ENCODE data around the gene TBC1D21. TPM values are rescaled to one million over a fixed set of nuclear protein-coding genes. Genes with fewer than 3 reads are reported as not detected.
A peak's percentile ranks its signal among the peaks of the same experiment; 100 is the strongest.

The TBC1D21 gene
- total RNA-seq, 1 experiment from 2014 or later, result not detected

DNA sequence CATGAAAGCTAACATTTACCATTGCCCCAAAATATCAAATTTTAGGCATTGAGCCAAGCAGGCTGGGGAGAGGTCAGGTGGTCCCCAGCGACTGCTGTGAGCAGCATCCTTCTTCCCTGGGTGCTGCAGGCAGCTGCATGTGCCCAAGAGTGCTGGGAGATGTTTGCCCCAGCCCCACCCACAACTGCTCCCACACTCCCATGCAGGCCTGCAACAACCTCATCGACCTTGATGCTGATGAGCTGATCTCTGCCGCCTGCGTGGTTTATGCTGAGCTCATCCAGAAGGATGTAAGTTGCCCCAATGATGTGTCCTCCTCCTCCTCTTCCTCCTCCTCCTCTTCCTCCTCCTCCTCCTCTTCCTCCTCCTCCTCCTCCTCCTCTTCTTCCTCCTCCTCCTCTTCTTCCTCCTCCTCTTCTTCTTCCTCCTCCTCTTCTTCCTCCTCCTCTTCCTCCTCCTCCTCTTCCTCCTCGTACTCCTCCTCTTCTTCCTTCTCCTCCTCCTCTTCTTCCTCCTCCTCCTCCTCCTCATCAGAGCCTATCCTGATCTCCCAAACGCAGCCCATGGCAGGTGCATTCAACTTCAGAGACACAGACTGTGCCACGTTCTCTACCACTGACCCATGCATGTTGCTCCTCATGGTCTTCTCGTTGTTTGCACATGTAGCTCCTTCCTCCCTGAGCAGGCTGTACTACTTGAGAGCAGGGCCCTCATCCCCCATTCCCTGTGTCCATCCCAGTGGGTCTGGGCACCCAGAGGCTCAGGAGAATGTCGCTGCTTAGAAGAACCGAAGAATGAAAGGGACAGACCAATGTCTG is 15.1 kb downstream of the TBC1D21 start:
- no peak for DNase-seq (ENCODE audit: low read depth)

DNA sequence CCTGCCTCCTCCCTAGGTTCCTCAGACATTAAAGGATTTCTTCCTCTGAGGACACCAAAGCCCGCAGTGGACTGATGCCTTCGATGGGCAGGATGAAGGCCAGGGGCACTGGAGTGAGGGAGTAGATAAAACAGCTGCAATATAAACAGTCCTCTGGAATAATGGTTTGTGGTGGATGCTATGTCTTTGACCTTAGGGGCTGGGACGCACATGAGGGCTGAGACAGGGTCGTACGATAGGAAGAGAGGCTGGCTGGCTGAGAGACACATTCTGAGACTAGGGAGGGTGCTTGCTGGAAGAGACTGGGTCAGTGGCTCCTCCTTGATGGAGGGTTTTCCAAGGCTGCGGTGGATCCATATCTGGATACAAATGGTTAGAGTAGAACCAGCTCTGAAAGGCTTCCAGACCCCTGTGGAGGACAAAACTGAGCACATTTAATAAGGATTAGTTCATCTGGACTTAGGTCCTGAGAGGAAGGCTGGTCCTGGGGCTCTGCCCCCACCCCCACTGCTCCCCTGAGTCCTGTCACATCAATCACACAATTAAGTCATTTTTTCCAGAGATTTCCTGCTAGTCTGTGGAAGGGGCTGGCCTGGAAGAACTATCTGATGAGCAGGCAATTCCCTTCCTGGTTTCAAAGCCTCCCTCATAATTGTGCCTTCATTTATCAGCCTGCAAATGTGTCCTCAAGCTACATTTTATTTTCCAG is 15.8 kb downstream of the TBC1D21 start:
- no peak for DNase-seq (ENCODE audit: low read depth)

DNA sequence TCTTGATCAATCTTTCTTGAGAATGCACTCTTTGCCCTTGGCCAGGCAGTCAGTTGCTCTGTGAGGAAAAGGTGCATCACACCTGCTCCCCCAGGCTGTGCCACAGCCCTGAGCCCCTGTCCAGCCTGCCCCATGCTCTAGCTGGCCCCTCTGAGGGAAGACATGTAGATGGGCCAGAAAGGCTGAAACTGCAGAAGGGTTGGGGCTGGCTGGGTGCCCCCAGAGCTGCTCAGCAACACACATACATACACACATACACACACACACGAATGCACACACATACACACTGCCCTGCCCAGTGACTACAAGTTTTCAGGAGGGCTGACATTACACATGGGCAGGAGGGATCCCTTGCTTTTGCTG is 16.4 kb downstream of the TBC1D21 start:
- DNase-seq (ENCODE audit: low read depth), result no peak

- DNase-seq (ENCODE audit: low read depth), result no peak
Measured at GRCh38 chr15:73891328-73892315, 18.3 kb downstream of the TBC1D21 start.

GRCh38 chr15:73892446-73893226 is 19.3 kb downstream of the TBC1D21 start:
- DNase-seq (ENCODE audit: low read depth), result no peak

GRCh38 chr15:73894133-73894814 is 20.9 kb downstream of the TBC1D21 start:
- DNase-seq (ENCODE audit: low read depth), result no peak

DNA sequence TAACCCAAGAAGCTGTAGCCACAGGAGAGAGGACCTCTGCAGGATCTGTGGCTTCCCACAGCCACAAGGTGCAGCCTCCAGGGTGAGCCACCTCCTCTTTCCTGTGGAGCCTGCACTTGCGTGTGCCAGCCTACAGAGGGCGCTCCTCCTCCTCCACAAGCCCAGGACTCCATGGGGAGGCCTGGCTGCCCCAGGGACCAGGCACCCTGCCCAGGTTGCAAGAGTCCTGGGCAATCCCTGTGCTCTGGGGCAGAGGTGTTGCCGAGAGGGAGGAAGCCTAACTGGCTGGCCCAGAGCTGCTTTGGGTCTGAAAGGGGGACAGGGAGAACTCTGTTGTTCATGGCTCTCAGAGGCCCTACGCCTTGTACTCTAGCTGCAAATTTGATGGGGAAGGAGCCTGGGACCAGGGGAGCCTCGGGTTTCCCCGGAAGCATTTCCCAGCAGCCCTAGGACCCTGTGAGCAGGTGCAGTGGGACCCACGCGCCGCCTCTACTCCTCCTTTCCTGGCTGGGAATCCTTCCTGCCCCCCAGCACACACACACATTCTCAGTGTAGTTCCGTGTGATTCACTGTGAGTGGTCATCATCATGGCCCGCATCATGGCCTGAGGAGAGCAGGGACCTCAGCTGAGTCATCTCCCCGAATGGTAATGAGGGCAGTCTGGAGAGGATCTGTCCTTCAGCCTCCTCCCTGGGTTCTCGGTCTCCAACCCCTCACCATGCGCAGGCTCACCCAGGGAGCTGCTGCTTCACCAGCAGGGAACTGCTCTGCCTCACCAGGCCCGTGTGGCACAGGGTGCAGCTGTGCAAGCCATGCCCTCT is 24.3 kb downstream of the TBC1D21 start:
- DNase-seq (ENCODE audit: low read depth), result peak; percentile 91

DNA sequence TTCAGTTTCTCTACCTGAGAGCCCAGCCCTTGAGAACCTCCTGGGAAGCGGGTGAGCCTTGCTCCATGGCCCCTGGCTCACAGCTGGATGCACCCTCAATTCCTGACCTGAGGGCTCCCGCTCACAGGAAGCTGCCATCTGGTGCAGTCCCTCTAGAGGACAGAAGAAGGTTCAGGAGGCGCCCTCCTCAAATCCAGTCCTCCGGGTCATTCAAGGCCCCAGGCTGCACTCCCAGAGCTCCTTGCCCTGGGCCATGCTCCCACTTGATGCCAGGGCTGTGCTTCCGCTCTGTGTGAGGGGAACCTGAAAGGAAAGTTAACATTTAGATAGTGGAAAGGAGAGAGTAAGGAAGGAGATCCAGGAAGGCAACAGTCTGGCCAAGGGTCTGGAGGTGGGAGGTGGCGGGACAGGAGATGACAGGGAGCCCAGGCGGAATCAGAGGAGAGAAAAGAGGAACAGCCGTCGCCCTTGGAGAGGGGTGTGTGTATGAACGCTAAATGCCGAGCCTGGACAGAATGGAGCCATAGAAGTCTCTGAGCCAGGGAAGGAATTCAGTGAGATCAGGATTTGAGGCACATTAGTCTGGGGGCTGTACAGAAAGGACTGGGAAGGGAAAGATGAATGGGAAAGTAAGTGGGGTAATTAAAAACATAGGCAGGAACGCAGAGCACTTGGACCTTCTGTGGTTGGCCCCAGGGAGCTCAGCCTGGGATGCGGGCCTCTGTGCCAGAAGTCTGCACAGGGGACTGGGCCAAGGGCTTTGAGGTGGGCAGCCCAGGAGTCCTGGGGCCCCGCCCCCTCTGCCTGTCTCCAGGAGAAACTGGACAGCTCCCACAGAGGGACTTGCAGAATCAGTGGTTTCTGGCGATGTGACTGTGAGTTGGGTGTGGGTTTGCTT is 26.1 kb downstream of the TBC1D21 start:
- DNase-seq (ENCODE audit: low read depth), result no peak

- DNase-seq (ENCODE audit: low read depth), result peak; percentile 55
Measured at GRCh38 chr15:73900095-73900712, 26.8 kb downstream of the TBC1D21 start.

DNA sequence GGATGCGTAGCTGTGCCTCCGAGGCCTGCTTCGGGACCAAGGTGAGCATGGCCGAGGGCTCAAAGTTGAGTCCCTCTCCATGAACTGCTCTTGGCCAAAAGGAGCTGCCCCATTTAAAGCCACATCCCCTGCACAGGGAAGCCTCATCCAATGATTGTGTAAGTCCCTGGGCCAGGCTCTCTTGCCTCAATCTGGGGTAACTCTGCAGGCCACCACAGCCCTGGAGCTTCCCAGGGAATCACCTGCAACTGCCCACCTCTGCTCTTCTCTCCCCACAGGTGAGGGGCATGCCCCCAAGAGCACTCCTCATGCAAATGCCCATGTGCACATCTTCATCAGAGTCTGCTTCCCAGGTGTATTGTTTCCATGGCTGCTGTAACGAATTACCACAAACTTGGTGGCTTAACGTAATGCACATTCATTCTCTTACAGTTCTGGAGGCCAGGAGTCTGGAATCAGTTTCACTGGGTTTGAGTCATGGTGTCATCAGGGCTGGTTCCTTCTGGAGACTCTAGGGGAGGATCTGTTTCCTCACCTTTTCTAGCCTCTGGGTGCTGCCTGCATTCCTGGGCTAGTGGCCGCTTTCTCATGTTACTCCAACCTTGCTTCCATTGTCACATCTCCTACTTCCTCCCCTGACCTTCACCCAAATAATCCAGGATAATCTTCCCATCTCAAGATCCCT is 27.9 kb downstream of the TBC1D21 start:
- DNase-seq (ENCODE audit: low read depth), result no peak

- no peak for DNase-seq (ENCODE audit: low read depth)
Measured at GRCh38 chr15:73902121-73903020, 29.0 kb downstream of the TBC1D21 start.

- no peak for DNase-seq (ENCODE audit: low read depth)
Measured at GRCh38 chr15:73904026-73904815, 30.9 kb downstream of the TBC1D21 start.

DNA sequence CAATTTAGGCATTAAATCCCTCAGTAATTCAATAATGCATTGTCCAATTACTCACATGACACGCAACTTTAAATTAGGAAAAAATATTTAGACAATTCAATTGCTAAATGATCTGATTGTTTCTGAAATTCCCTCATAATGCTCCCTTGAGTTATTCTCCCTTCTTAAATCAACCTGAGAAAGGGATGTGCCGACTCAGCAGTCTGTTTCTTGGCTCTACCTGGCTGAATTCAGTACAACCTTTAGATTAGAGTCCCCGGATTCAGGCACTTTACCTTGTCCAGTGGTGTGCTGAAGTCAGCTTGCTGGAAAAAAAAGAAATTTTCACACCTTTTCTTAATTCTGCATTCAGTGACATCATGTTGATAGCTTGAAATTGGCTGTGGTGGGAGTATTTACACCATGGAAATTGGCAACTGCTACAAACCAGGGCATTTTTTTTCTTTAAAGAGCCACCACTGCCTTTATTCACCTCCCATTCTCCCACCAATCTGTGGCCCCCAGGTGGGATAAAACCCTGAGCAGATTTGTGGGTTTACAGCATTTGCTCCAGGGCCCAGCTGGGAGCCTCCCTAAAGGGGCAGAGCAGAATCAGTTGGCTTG is 32.0 kb downstream of the TBC1D21 start:
- DNase-seq (ENCODE audit: low read depth), result no peak

DNA sequence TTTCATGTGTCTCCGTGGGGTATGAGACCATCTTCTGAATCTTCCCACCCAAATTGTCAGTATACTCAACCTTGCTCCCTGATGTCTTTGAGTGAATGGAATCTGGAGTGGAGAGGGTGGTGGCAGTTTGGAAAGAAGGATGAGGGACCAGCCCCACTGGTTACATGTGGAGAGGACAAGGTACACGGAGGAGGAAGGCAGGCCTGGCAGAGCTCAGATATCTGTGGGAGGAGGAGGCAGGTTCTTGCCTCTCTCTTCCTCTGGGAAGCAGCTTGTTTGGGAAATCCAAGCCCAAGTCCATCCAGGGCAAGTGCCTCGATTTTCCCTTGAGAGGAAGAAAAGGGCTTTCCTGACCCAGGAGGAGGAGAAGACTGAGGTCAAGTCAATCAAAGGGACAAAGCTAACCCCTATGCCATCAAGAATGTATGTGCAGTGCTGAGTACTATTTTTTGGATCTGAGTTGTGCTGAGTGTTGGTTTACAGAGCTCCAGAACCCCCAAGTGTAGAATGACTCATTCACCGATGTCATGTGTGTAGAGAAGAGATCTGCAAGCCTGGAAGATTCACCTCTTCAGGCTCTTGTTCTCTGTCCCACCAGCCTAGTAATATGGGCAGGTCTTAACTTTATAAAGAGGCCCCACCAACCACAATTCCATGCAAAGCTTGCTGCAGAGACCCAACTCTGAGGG is 33.1 kb downstream of the TBC1D21 start:
- peak; percentile 56 for DNase-seq (ENCODE audit: low read depth)
